Erythroblast (primary cell): Measurements from ENCODE around the gene NOL4.

Source experiments
- GATA1 ChIP-seq: IDR thresholded peaks from 2 replicates; pipeline ENCODE4 v1.6.1; 2011; ENCODE audit warnings: low read depth, mild to moderate bottlenecking, control low read depth, low read length, moderate library complexity
- POLR2A ChIP-seq: IDR thresholded peaks from 2 replicates; pipeline ENCODE4 v1.6.1; 2011; ENCODE audit warnings: mild to moderate bottlenecking, low read length

- TF ChIP-seq POLR2A (no peak), GATA1 (no peak)
These were observed 37.4 kb upstream of the NOL4 start for GRCh38 chr18:34261865-34262780.
